ENCODE data around the gene KLF16. TPM values are rescaled to one million over a fixed set of nuclear protein-coding genes. Genes with fewer than 3 reads are reported as not detected.

The KLF16 gene
- total RNA-seq, 4 donors from 2014 or later = 2.4 to 3.4 (median 2.9) TPM; not detected in 1

DNA sequence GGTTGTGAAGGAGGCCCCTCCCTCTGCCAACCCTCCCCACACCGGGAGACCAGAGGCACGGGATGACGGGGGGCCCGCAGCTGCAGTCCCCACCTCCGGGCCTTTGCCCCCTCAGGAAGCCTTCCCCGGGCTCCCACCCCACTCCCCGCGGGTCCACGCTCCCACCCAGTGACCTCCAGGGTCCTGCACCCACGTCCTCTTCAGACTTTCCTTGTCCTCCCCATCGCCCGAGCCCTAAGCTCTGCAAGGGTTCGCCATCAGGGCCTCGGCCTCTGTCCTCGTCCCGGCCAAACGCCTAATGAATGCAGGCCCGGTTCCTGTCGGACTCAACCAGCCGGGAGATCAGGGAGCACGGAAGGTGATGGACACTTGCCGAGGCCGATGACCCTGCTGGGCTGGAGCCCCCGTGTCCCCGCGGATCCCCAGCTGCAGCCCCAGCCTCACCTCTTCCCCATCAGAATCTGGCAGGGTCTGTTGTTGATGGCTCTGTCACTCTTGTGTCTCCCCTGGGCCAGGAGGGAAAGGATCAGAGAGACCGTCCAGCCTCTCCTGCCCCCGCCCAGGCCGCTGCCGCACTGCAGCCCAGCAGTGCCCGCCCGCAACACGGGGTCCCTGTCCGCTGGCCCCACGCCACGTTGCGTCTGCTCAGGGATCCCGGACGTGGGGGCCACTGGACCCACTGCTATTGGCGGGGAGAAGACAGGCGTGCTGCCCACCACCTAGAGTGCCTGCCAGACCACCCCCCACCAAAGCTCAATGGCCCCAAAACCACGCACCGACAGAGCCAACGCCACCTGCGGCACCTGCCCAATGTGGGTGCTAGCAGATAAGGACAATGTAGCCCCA lies 57.0 kb downstream of the KLF16 start:
- TF ChIP-seq CTCF (IDR thresholded peaks at IDR 0.05; ENCODE audit: low read depth) = no peak

- no peak for TF ChIP-seq CTCF (IDR thresholded peaks at IDR 0.05; ENCODE audit: low read depth)
These were observed 57.8 kb downstream of the KLF16 start for GRCh38 chr19:1805401-1806183.

GRCh38 chr19:1804858-1805257 lies 58.5 kb downstream of the KLF16 start:
- TF ChIP-seq CTCF (IDR thresholded peaks at IDR 0.05; ENCODE audit: low read depth) = no peak

Other genes starting within 250 kb of the KLF16 start
- gene TCF3, start 211.0 kb downstream of the KLF16 start, total RNA-seq = 10 to 100 TPM; 13.0 to 34.8 (median 22.9) TPM
- not detected for gene ONECUT3, start 110.1 kb downstream of the KLF16 start, total RNA-seq
- gene ATP8B3, start 51.3 kb downstream of the KLF16 start, total RNA-seq = 1 to 10 TPM; 1.5 to 3.3 (median 1.8) TPM
- gene REXO1, start 15.1 kb downstream of the KLF16 start, total RNA-seq = 10 to 100 TPM; 12.3 to 30.5 (median 20.1) TPM
- gene ABHD17A, start 21.9 kb upstream of the KLF16 start, total RNA-seq = 10 to 100 TPM; 43.7 to 88.9 (median 56.8) TPM
- gene ADAT3, start 41.8 kb upstream of the KLF16 start, total RNA-seq = 1 to 10 TPM in 1 of 4 donors, under 1 TPM in 3; 0.68 to 1.1 (median 0.93) TPM
- 10 to 100 TPM; 20.9 to 45.8 (median 42.4) TPM for gene SCAMP4, start 41.8 kb upstream of the KLF16 start, total RNA-seq
- 10 to 100 TPM; 17.3 to 50.9 (median 26.2) TPM for gene CSNK1G2, start 77.6 kb upstream of the KLF16 start, total RNA-seq
- gene BTBD2, start 152.1 kb upstream of the KLF16 start, total RNA-seq = 10 to 100 TPM; 39.6 to 76.5 (median 54.3) TPM
- 100 to 1,000 TPM; 120 to 386 (median 204) TPM for gene MKNK2, start 187.7 kb upstream of the KLF16 start, total RNA-seq
- gene MOB3A, start 232.7 kb upstream of the KLF16 start, total RNA-seq = 10 to 100 TPM; 27.9 to 53.3 (median 46.5) TPM
- gene IZUMO4, start 233.3 kb upstream of the KLF16 start, total RNA-seq = 10 to 100 TPM in 2 of 4 donors, 1 to 10 TPM in 2; 2.0 to 11.1 (median 6.3) TPM

Measured in subcutaneous adipose tissue (tissue), 4 donors.